Measurements from ENCODE around the gene ZNF33A. TPM values are rescaled to one million over a fixed set of nuclear protein-coding genes. Genes with fewer than 3 reads are reported as not detected.

ZNF33A gene
- 24.3 TPM for total RNA-seq
- long read RNA-seq, transcript ZNF33A-203 (5 exons, 3,994 nt), result major isoform, 9 of 12 reads
- long read RNA-seq, partial matches to known transcripts, result 0 of 12 reads
- long read RNA-seq, other reads (novel, unspliced or antisense), result 3 of 12 reads

DNA sequence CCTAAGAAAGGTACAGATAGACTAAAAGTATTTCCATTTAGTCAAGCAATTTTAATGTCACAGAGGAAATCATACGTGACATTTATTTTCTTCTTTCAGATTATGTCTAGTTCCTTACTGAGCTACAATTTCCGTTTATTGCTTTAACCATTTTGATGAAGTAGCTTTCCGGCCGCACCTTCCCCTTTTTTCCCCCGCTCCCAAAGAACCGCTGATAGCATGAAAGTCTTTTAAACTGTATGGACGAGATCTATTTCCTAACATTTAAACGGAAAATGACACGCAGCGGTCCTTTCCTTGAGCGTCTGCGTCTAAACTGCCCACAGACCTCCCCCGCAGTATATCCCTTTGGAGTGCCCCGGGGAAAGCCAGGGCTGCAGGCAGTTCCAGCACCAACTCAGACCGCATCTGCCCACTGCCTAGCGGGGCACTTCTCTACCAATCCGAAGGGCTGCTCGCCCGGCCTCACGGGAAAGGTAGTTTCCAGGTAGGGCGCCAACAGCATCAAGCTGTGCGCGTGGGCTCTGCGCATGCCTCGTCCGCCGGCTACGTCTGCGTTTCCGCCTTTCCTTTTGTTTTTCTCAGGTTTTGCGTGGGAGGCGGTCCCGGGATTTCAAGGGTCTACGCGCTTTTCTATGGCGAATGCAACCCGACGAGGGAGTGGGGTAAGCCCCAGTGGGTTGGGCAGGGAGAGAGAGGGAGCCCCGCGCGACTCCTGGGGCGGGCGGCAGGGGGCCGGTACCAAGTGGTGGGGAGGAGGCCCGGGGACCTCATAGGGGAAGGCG, at the start of gene ZNF33A:
Gene ZNF33A, plus strand, starts transcription at position 557 of the 785 bp plus-strand sequence. CDS start 1,667 bp downstream, outside the sequence.
- peaks cover 19% of the 10 kb centered on the region for H3K36me3 ChIP-seq
- peaks cover 26% of the 10 kb centered on the region for H3K4me1 ChIP-seq
- peak within 1 kb of the TSS; percentile 100 for H3K27ac ChIP-seq (replicated peaks)
- no peaks in the 10 kb centered on the region for H3K27me3 ChIP-seq (ENCODE audit: low read depth)
- H3K9me3 ChIP-seq (replicated peaks), result no peaks in the 10 kb centered on the region
- TF ChIP-seq, protein P1, sequence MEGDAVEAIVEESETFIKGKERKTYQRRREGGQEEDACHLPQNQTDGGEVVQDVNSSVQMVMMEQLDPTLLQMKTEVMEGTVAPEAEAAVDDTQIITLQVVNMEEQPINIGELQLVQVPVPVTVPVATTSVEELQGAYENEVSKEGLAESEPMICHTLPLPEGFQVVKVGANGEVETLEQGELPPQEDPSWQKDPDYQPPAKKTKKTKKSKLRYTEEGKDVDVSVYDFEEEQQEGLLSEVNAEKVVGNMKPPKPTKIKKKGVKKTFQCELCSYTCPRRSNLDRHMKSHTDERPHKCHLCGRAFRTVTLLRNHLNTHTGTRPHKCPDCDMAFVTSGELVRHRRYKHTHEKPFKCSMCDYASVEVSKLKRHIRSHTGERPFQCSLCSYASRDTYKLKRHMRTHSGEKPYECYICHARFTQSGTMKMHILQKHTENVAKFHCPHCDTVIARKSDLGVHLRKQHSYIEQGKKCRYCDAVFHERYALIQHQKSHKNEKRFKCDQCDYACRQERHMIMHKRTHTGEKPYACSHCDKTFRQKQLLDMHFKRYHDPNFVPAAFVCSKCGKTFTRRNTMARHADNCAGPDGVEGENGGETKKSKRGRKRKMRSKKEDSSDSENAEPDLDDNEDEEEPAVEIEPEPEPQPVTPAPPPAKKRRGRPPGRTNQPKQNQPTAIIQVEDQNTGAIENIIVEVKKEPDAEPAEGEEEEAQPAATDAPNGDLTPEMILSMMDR (IDR thresholded peaks at IDR 0.05; ENCODE audit: borderline replicate concordance), result no peak
- intact Hi-C loops (cut with micrococcal nuclease), result no loop called here
- peak within 1 kb of the TSS; percentile 91 for H3K4me3 ChIP-seq
- peak; percentile 87 for DNase-seq

DNA sequence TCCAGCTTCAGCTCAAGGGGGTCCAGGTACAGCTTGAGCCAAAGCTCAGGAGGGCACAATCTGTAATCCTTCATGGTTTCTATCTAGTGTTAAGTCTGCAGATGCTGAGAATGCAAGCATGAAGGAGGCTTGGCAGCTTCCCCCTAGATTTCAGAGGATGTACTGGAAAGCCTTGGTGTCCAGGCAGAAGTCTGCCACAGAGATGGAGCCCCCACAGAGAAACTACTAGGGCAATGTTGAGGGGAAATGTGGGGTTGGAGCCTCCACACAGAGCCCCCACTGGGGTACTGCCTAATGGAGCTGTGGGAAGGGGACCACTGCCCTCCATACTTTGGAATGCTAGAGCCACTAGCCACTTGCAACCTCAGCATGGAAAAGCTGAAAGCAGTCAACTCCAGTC, 45.5 kb upstream of the ZNF33A start:
- intact Hi-C loops (cut with micrococcal nuclease), result no loop called here
- H3K4me1 ChIP-seq, result no peaks in the 10 kb centered on the region
- TF ChIP-seq, protein P1 (IDR thresholded peaks at IDR 0.05; ENCODE audit: borderline replicate concordance), result no peak
- H3K9me3 ChIP-seq (replicated peaks), result peaks cover 21% of the 10 kb centered on the region
- H3K27me3 ChIP-seq (ENCODE audit: low read depth), result no peaks in the 10 kb centered on the region
- no peak overlapping the region for H3K27ac ChIP-seq (replicated peaks)
- H3K4me3 ChIP-seq, result no peak overlapping the region
- no peak for DNase-seq
- H3K36me3 ChIP-seq, result peaks cover 62% of the 10 kb centered on the region

DNA sequence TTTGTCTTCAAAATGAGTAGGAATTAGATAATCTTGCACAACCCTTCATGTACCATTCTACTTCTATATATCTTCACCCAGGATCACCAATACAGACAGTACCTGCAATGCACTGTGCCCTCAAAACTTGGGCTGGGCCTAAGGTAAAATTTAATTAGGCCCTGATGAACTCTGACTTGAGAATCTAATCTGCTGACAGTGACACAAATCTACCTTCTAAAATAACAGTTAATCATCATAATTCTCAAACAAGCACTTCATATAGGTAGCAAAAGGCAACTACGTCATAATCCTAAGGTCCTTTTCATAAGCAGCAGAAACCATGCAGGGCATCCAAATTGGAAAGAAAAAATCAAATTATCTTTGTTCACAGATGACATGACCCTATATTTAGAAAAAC, 38.1 kb upstream of the ZNF33A start:
- H3K27ac ChIP-seq (replicated peaks), result no peak overlapping the region
- H3K27me3 ChIP-seq (ENCODE audit: low read depth), result no peaks in the 10 kb centered on the region
- no peak for DNase-seq
- TF ChIP-seq, protein P1 (IDR thresholded peaks at IDR 0.05; ENCODE audit: borderline replicate concordance), result no peak
- H3K4me1 ChIP-seq, result peaks cover 23% of the 10 kb centered on the region
- intact Hi-C loops (cut with micrococcal nuclease), result no loop called here
- peaks cover 39% of the 10 kb centered on the region for H3K36me3 ChIP-seq
- peaks cover 5% of the 10 kb centered on the region for H3K9me3 ChIP-seq (replicated peaks)
- no peak overlapping the region for H3K4me3 ChIP-seq

DNA sequence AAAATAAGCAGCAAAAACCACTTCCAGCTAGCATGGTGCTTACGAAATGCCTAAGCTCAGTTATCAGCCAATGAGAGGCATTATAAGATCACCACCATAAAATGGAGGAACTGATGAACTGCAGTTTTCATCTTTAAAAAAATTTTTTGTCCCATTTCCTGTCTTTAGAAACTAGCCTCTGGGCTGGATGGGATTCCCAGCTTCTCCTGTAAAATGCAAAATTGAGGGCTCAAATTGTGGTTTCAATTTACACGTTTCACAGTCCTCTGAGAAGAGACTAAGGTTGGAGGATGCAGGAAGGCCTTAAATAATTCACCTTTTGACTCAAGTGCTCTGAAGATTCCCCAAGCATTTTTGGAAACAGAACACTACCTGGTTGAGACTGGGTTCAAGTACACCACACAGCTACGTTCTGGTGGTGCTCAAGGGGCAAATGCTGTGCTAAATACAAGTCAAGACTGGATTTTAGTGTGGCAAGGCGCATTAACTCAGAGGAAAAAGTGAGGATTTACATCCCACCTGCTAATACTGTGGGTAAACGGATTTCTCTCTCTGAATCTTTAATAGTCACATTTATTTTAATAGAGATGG, 35.0 kb upstream of the ZNF33A start:
- Histone ChIP-seq H3K9me3 (replicated peaks) (peaks cover 4% of the 10 kb centered on the region), H3K36me3 (peaks cover 9% of the 10 kb centered on the region), H3K4me1 (peaks cover 23% of the 10 kb centered on the region), H3K27ac (replicated peaks) (peak overlapping the region; percentile 100), H3K27me3 (ENCODE audit: low read depth) (no peaks in the 10 kb centered on the region), H3K4me3 (peak overlapping the region; percentile 98)
- TF ChIP-seq, protein P1 (IDR thresholded peaks at IDR 0.05; ENCODE audit: borderline replicate concordance), result no peak
- no peak for DNase-seq
- intact Hi-C loops (cut with micrococcal nuclease), result no loop called here

DNA sequence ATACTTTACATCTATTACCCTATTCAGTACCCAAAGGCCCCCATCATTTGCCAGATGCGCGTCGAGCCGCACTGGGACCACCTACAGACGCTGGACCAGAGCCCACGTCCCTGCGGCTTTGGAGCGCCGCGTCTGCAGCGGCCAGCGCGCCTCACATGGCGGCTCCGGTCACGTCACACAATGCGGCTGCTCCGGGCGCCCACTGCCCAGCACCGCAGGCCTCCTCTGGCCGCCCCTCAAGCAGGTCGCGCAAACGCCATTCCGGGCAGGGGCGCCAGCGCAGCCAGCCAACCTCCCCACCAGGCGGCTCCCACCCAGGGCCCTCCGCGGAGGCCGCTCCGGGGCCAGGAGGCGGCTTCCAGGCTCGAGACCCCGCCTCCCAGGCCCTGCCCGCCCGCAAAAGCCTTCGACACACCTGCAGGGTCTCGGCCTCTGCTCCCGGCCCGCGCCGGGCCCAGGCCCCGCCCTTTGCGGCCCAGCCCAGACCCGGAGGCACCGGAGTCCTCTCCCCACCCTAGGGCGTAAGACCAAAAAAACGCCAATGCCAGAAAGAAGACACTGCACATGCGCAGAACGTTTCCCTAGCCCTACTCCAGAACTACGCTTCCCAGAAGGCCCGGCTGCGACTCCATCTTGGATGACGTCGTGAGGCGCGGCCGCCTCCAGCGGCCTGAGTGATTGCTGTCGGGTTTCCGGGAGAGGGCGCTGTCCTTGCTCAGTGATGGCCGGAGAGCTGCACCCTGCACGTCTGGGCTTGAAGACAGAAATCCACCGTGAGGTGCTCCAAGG, 34.2 kb upstream of the ZNF33A start, which contains the start of gene ZNF25:
Gene ZNF25, minus strand, starts transcription at position 557 of the 789 bp plus-strand sequence. CDS start 4,925 bp downstream, outside the sequence.
- Histone ChIP-seq H3K36me3 (peaks cover under 1% of the 10 kb centered on the region), H3K27me3 (ENCODE audit: low read depth) (no peaks in the 10 kb centered on the region), H3K4me3 (peak within 1 kb of the TSS; percentile 98), H3K4me1 (peaks cover 23% of the 10 kb centered on the region), H3K27ac (replicated peaks) (peak within 1 kb of the TSS; percentile 100), H3K9me3 (replicated peaks) (peaks cover 4% of the 10 kb centered on the region)
- TF ChIP-seq, protein P1 (IDR thresholded peaks at IDR 0.05; ENCODE audit: borderline replicate concordance), result peak; percentile 88
- intact Hi-C loops (cut with micrococcal nuclease), result no loop called here
- peak; percentile 97 for DNase-seq
